Airway epithelial cell (primary cell): ENCODE results near the gene GALK1. TPM values are rescaled to one million over a fixed set of nuclear protein-coding genes. Genes with fewer than 3 reads are reported as not detected.

ENCODE experiments used
- total RNA-seq: library from RNA; depleted of rRNA; stranded (reverse); fragments of >200 nt; gene quantifications from 2 replicates; pipeline ENCODE4 v1.2.3, GENCODE V29; 2015

GALK1 gene
- total RNA-seq: 28.9 and 35.3 TPM in 2 replicates

GRCh38 chr17:75764711-75765421 lies at the start of gene GALK1:
TSS of gene GALK1 (minus strand) at chr17:75765192. CDS start at chr17:75765136, 56 bp downstream.

GRCh38 chr17:75784473-75785015 lies 19.6 kb upstream of the GALK1 start, which contains the start of gene UNK:
TSS of gene UNK (plus strand) at chr17:75784806. CDS start at chr17:75784881, 75 bp downstream.

GRCh38 chr17:75720656-75721462 lies 44.1 kb downstream of the GALK1 start, which contains the start of gene ITGB4:
TSS of gene ITGB4 (plus strand) at chr17:75721459. CDS start at chr17:75724704, 3,245 bp downstream.

Other genes with a start within 250 kb of the GALK1 start
- 10.4 and 15.6 TPM in 2 replicates for gene CASKIN2, start 249.7 kb downstream of the GALK1 start, total RNA-seq
- gene TSEN54, start 248.7 kb downstream of the GALK1 start, total RNA-seq: 29.6 and 43.5 TPM in 2 replicates
- 47.7 and 48.8 TPM in 2 replicates for gene LLGL2, start 239.5 kb downstream of the GALK1 start, total RNA-seq
- gene MYO15B, start 177.4 kb downstream of the GALK1 start, total RNA-seq: 0.07 and 0.65 TPM in 2 replicates
- gene SMIM5, start 131.8 kb downstream of the GALK1 start, total RNA-seq: 2.4 and 2.6 TPM in 2 replicates
- gene RECQL5, start 98.0 kb downstream of the GALK1 start, total RNA-seq: 15.7 and 22.9 TPM in 2 replicates
- gene SAP30BP, start 97.9 kb downstream of the GALK1 start, total RNA-seq: 37.0 and 56.6 TPM in 2 replicates
- 757 and 873 TPM in 2 replicates for gene ITGB4, start 43.7 kb downstream of the GALK1 start, total RNA-seq
- 12.8 and 21.7 TPM in 2 replicates for gene UNK, start 19.6 kb upstream of the GALK1 start, total RNA-seq
- 9.6 and 10.1 TPM in 2 replicates for gene UNC13D, start 79.2 kb upstream of the GALK1 start, total RNA-seq
- gene WBP2, start 90.1 kb upstream of the GALK1 start, total RNA-seq: 39.0 and 54.4 TPM in 2 replicates
- 29.3 and 32.2 TPM in 2 replicates for gene TRIM47, start 113.4 kb upstream of the GALK1 start, total RNA-seq
- 28.1 and 28.6 TPM in 2 replicates for gene TRIM65, start 131.8 kb upstream of the GALK1 start, total RNA-seq
- gene MRPL38, start 139.7 kb upstream of the GALK1 start, total RNA-seq: 31.9 and 35.0 TPM in 2 replicates
- gene FBF1, start 175.8 kb upstream of the GALK1 start, total RNA-seq: 10.6 and 11.6 TPM in 2 replicates
- 30.5 and 33.6 TPM in 2 replicates for gene ACOX1, start 214.0 kb upstream of the GALK1 start, total RNA-seq
- 13.0 and 20.4 TPM in 2 replicates for gene TEN1, start 214.0 kb upstream of the GALK1 start, total RNA-seq
- 0.56 TPM in 1 of 2 replicates, not detected in the other for gene CDK3, start 235.7 kb upstream of the GALK1 start, total RNA-seq